CD14-positive monocyte (primary cell): ENCODE results near the gene HUWE1. TPM values are rescaled to one million over a fixed set of nuclear protein-coding genes. Genes with fewer than 3 reads are reported as not detected.

Source experiments
- DNase-seq, 3 donors: peaks; one replicate each; pipeline ENCODE4 v3.0.0-alpha.2; 2011 to 2022
- H2AFZ ChIP-seq: 2 replicates; pipeline ENCODE4 v1.6.0; 2012; ENCODE audit warnings: mild to moderate bottlenecking, low read depth, low read length, inconsistent platforms; ENCODE audit not compliant: insufficient read depth, poor library complexity, severe bottlenecking
- H3K27ac ChIP-seq, 2 donors: 1 replicate in 1 of 2; 2 replicates in 1 of 2; pipeline ENCODE4 v1.5.1; 2012 to 2013; ENCODE audit warnings: low read length in 2 of 2, control low read depth in 1 of 2, inconsistent platforms in 1 of 2, low read depth in 1 of 2, mild to moderate bottlenecking in 1 of 2
- H3K27me3 ChIP-seq, 2 donors: one replicate each; pipeline versions ENCODE4 v1.6.0 to v1.6.1; 2011 to 2013; ENCODE audit warnings: low read length in 2 of 2; ENCODE audit not compliant: control insufficient read depth in 2 of 2, insufficient read depth in 2 of 2
- H3K36me3 ChIP-seq, 2 donors: replicated peaks in 1 of 2; 1 replicate in 1 of 2; 2 replicates in 1 of 2; pipeline versions ENCODE4 v1.5.1 to v1.6.1; 2012 to 2013; ENCODE audit warnings: low read length in 2 of 2, control low read depth in 1 of 2, inconsistent platforms in 1 of 2, mild to moderate bottlenecking in 1 of 2; ENCODE audit not compliant: insufficient read depth in 2 of 2, control insufficient read depth in 1 of 2
- H3K4me1 ChIP-seq, 2 donors: 1 replicate in 1 of 2; 2 replicates in 1 of 2; pipeline versions ENCODE4 v1.5.1 to v1.6.1; 2012 to 2013; ENCODE audit warnings: low read length in 2 of 2, control low read depth in 1 of 2, inconsistent platforms in 1 of 2, mild to moderate bottlenecking in 1 of 2, moderate library complexity in 1 of 2; ENCODE audit not compliant: insufficient read depth in 2 of 2, control insufficient read depth in 1 of 2
- H3K4me2 ChIP-seq: replicated peaks from 2 replicates; pipeline ENCODE3; 2012; ENCODE audit warnings: low read length, moderate library complexity, mild to moderate bottlenecking; ENCODE audit not compliant: poor library complexity, severe bottlenecking; ENCODE audit errors: extremely low read depth
- H3K4me3 ChIP-seq, 3 experiments: fragments of 200-600 bp in 1 of 3; sonication (generic) in 1 of 3; replicated peaks in 1 of 3; 1 replicate in 2 of 3; 2 replicates in 1 of 3; pipeline ENCODE4 v1.5.1; 2011 to 2013; ENCODE audit warnings: low read length in 3 of 3, mild to moderate bottlenecking in 3 of 3, control low read depth in 2 of 3, low read depth in 2 of 3, inconsistent platforms in 1 of 3, moderate library complexity in 1 of 3
- H3K79me2 ChIP-seq: 2 replicates; pipeline ENCODE4 v1.6.0; 2012; ENCODE audit warnings: mild to moderate bottlenecking, control low read depth, inconsistent platforms, low read length, moderate library complexity; ENCODE audit not compliant: insufficient read depth
- H3K9ac ChIP-seq: 2 replicates; pipeline ENCODE4 v1.6.0; 2017; ENCODE audit warnings: low read length, mild to moderate bottlenecking; ENCODE audit not compliant: insufficient read depth, poor library complexity, severe bottlenecking
- H3K9me3 ChIP-seq, 2 donors: replicated peaks in 1 of 2; 1 replicate in 1 of 2; 2 replicates in 1 of 2; pipeline versions ENCODE4 v1.5.1 to v1.6.1; 2012 to 2013; ENCODE audit warnings: low read length in 2 of 2, control low read depth in 1 of 2; ENCODE audit not compliant: control insufficient read depth in 1 of 2, insufficient read depth in 1 of 2
- H4K20me1 ChIP-seq: 2 replicates; pipeline ENCODE4 v1.6.0; 2012; ENCODE audit warnings: mild to moderate bottlenecking, low read length, control low read depth, moderate library complexity; ENCODE audit not compliant: insufficient read depth
- H3K27ac Mint-ChIP-seq, 7 donors: one replicate each; pipeline ENCODE4 v1.8.0; 2020; ENCODE audit warnings: mild to moderate bottlenecking in 7 of 7, mixed read lengths in 7 of 7, moderate library complexity in 6 of 7, inconsistent platforms in 2 of 7
- H3K27me3 Mint-ChIP-seq, 3 donors: one replicate each; pipeline ENCODE4 v1.8.0; 2021 to 2022; ENCODE audit warnings: low read depth in 3 of 3, mild to moderate bottlenecking in 3 of 3, mixed read lengths in 3 of 3, moderate library complexity in 3 of 3, inconsistent platforms in 1 of 3
- H3K36me3 Mint-ChIP-seq, 2 donors: one replicate each; pipeline ENCODE4 v1.8.0; 2020; ENCODE audit warnings: mixed read lengths in 2 of 2, inconsistent platforms in 1 of 2, mild to moderate bottlenecking in 1 of 2
- H3K4me1 Mint-ChIP-seq: one replicate; pipeline ENCODE4 v1.8.0; 2020; ENCODE audit warnings: mild to moderate bottlenecking, mixed read lengths
- H3K4me3 Mint-ChIP-seq, 2 donors: one replicate each; pipeline ENCODE4 v1.8.0; 2020; ENCODE audit warnings: mild to moderate bottlenecking in 2 of 2, mixed read lengths in 2 of 2, moderate library complexity in 1 of 2
- H3K9me3 Mint-ChIP-seq, 7 donors: one replicate each; pipeline ENCODE4 v1.8.0; 2020 to 2022; ENCODE audit warnings: mixed read lengths in 7 of 7, mild to moderate bottlenecking in 6 of 7, moderate library complexity in 6 of 7, inconsistent platforms in 2 of 7
- CTCF ChIP-seq: fragments of 200-600 bp; IDR thresholded peaks from one replicate; pipeline ENCODE4 v1.8.0; 2022; ENCODE audit warnings: antibody characterized with exemption, mild to moderate bottlenecking
- WGBS: methylation state at CpG from one replicate; pipeline ENCODE4 v1.1.5; 2013; ENCODE audit warnings: missing lambda C conversion rate; ENCODE audit not compliant: insufficient coverage; 5-methylcytosine and 5-hydroxymethylcytosine counted together
- intact Hi-C, 2 donors: fragments of 100-400 bp; cut with micrococcal nuclease; formaldehyde crosslinking; loops; one replicate each; pipeline versions ENCODE4 v1.15.0 to v1.15.1; 2023
- polyA plus RNA-seq, 3 donors: library from polyadenylated mRNA; depleted of rRNA in 1 of 3; unstranded in 2 of 3; stranded (reverse) in 1 of 3; fragments of 300-500 nt in 2 of 3; fragments of >200 nt in 1 of 3; fragmentation: Illumina TruSeq in 2 of 3; gene quantifications; 1 replicate in 2 of 3; 2 replicates in 1 of 3; pipeline ENCODE4 v1.2.3, GENCODE V29; 2012 to 2021

HUWE1 gene
- polyA plus RNA-seq, 3 donors = 1.8 to 31.1 (median 4.3) TPM

- no peak for TF ChIP-seq CTCF
- H4K20me1 ChIP-seq = no peaks in the 10 kb centered on the region
- no peak for DNase-seq
- no peaks in the 10 kb centered on the region for H3K36me3 Mint-ChIP-seq
- H3K4me3 ChIP-seq = no peak overlapping the region
- no peaks in the 10 kb centered on the region for H3K27me3 ChIP-seq
- WGBS = no CpG with 5 or more reads among the region's 1 CpG
- H3K9me3 ChIP-seq = no peaks in the 10 kb centered on the region
- H3K4me2 ChIP-seq = no peak overlapping the region
- no peak overlapping the region for H3K27ac ChIP-seq
- H3K9me3 Mint-ChIP-seq = peaks cover 0 to 4% (median 2%) of the 10 kb centered on the region in 7 donors
- H3K4me3 Mint-ChIP-seq = no peak overlapping the region
- peaks cover 8% of the 10 kb centered on the region for H3K4me1 Mint-ChIP-seq
- H3K27ac Mint-ChIP-seq = no peak overlapping the region
- no peaks in the 10 kb centered on the region for H3K36me3 ChIP-seq
- no peaks in the 10 kb centered on the region for H3K27me3 Mint-ChIP-seq
- H2AFZ ChIP-seq = no peak overlapping the region
- intact Hi-C loops = no loop called here
- H3K79me2 ChIP-seq = no peaks in the 10 kb centered on the region
- no peak overlapping the region for H3K9ac ChIP-seq
- H3K4me1 ChIP-seq = no peaks in the 10 kb centered on the region
Observed at GRCh38 chrX:53729751-53730150, 43.2 kb upstream of the HUWE1 start.

GRCh38 chrX:53728506-53728905 lies 42.0 kb upstream of the HUWE1 start:
- DNase-seq = no peak
- no peaks in the 10 kb centered on the region for H4K20me1 ChIP-seq
- no peak overlapping the region for H3K27ac ChIP-seq
- no peaks in the 10 kb centered on the region for H3K79me2 ChIP-seq
- no peaks in the 10 kb centered on the region for H3K27me3 ChIP-seq
- no peak overlapping the region for H3K9ac ChIP-seq
- no peak overlapping the region for H2AFZ ChIP-seq
- no peaks in the 10 kb centered on the region for H3K9me3 ChIP-seq
- no peaks in the 10 kb centered on the region for H3K36me3 ChIP-seq
- intact Hi-C loops = no loop called here
- no peak overlapping the region for H3K4me3 Mint-ChIP-seq
- H3K36me3 Mint-ChIP-seq = no peaks in the 10 kb centered on the region
- H3K4me1 ChIP-seq = peaks cover 0 to 5% of the 10 kb centered on the region in 2 donors
- H3K4me2 ChIP-seq = no peak overlapping the region
- peaks cover 0 to 4% (median 3%) of the 10 kb centered on the region in 7 donors for H3K9me3 Mint-ChIP-seq
- no peak overlapping the region for H3K27ac Mint-ChIP-seq
- H3K27me3 Mint-ChIP-seq = no peaks in the 10 kb centered on the region
- WGBS = no CpG with 5 or more reads among the region's 2 CpGs
- no peak overlapping the region for H3K4me3 ChIP-seq
- TF ChIP-seq CTCF = no peak
- H3K4me1 Mint-ChIP-seq = peaks cover 11% of the 10 kb centered on the region
